ENCODE measurements around the gene PXMP2.

PXMP2 gene

GRCh38 chr12:132669166-132669879 is 18.1 kb upstream of the PXMP2 start:
- peaks cover 59% of the 10 kb centered on the region for H3K4me1 ChIP-seq
- H3K9me3 ChIP-seq = no peaks in the 10 kb centered on the region

GRCh38 chr12:132672116-132672515 is 15.3 kb upstream of the PXMP2 start:
- Histone ChIP-seq H3K27ac (peak overlapping the region; percentile 64), H3K4me1 (peaks cover 37% of the 10 kb centered on the region), H3K4me2 (peak overlapping the region; percentile 45; the same call in 1 of the 2 replicates), H3K9me3 (no peaks in the 10 kb centered on the region), H3K36me3 (peaks cover 99% of the 10 kb centered on the region), H3K4me3 (no peak overlapping the region), H3K27me3 (no peaks in the 10 kb centered on the region), H4K20me1 (peaks cover 15% of the 10 kb centered on the region; the same call in 1 of the 2 replicates), H3K9ac (peak overlapping the region; percentile 51; the same call in 1 of the 2 replicates)
- TF ChIP-seq Cebpa-rat (IDR thresholded peaks at IDR 0.05) = no peak

More at GRCh38 chr12:132669166-132669879, 18.1 kb upstream of the PXMP2 start:
- Histone ChIP-seq H3K36me3 (peaks cover 99% of the 10 kb centered on the region), H3K4me3 (no peak overlapping the region), H3K4me2 (no peak overlapping the region), H3K27me3 (no peaks in the 10 kb centered on the region), H3K27ac (no peak overlapping the region), H3K9ac (no peak overlapping the region), H4K20me1 (no peaks in the 10 kb centered on the region)
- no peak for TF ChIP-seq Cebpa-rat (IDR thresholded peaks at IDR 0.05)

GRCh38 chr12:132672678-132673077 is 14.7 kb upstream of the PXMP2 start:
- no peak for TF ChIP-seq Cebpa-rat (IDR thresholded peaks at IDR 0.05)
- H3K4me2 ChIP-seq = peak overlapping the region; percentile 45
- peaks cover 37% of the 10 kb centered on the region for H3K4me1 ChIP-seq
- H3K27ac ChIP-seq = peak overlapping the region; percentile 64
- H3K4me3 ChIP-seq = no peak overlapping the region
- no peaks in the 10 kb centered on the region for H3K9me3 ChIP-seq
- H3K27me3 ChIP-seq = no peaks in the 10 kb centered on the region
- H3K36me3 ChIP-seq = peaks cover 99% of the 10 kb centered on the region
- H3K9ac ChIP-seq = peak overlapping the region; percentile 51
- H4K20me1 ChIP-seq = peaks cover 15% of the 10 kb centered on the region; the same call in 1 of the 2 replicates

DNA sequence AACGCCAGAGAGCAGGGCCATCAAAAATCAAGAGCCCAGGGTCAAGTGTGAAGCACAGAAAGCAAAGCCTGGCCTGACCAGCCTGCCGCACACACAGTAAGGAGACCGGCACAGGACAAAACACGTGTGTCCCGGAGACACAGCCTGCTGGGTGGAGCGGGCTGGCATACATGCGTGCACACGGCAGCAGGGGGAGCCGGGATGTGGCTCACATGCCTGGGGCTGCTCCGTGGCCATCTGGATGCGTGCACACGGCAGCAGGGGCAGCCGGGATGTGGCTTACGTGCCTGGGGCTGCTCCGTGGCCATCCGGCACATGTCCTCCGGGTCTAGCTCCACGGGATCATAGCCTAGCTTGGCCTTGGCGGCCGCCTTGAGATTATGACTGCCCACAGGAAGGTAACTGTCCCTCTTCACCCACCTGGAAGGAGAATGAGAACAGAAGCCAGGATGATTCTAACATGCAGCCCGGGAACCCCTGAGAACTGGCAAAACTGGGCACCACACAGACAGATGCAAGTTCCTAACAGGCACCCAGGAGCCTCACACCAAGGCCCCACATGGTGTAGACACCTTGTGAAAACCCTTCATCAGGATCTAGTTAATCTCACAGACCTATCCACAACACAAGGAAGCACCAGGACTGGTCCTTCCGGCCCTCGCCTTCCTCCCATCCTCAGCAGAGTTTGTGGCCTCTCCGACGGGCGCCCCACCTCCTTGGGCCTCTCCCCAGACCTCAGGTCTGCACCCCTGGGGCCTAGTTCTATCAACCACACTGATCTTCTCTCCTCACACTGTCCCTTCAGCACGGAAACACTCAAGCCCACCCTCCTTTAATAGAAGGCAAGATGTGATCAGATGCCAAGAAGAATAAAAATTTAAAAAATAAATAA is 13.9 kb upstream of the PXMP2 start:
- Histone ChIP-seq H3K9me3 (no peaks in the 10 kb centered on the region), H3K9ac (peak overlapping the region; percentile 51), H3K27ac (peak overlapping the region; percentile 64; the same call in 1 of the 2 replicates), H3K4me1 (peaks cover 28% of the 10 kb centered on the region), H3K36me3 (peaks cover 99% of the 10 kb centered on the region), H3K27me3 (no peaks in the 10 kb centered on the region), H3K4me3 (no peak overlapping the region), H4K20me1 (peaks cover 22% of the 10 kb centered on the region), H3K4me2 (peak overlapping the region; percentile 45)
- TF ChIP-seq Cebpa-rat (IDR thresholded peaks at IDR 0.05) = no peak

DNA sequence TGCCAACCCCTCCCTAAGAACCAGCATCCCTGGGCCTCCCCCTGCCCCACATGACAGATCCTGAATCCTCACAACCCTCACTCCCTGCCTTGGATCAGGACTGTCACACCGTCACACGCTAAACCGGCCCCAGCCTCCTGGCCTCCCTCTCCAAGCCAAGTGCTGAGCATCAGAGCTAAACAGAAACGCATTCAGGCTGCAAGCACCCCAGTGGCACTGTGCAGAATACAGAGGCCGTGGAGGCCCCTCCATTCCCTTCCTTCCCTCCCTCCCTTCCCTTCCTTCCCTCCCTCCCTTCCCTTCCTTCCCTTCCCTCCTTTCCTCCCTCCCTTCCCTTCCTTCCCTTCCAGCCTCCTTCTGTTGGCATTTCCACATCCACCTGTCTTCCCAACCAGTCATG is 12.8 kb upstream of the PXMP2 start:
- H4K20me1 ChIP-seq = peaks cover 33% of the 10 kb centered on the region

DNA sequence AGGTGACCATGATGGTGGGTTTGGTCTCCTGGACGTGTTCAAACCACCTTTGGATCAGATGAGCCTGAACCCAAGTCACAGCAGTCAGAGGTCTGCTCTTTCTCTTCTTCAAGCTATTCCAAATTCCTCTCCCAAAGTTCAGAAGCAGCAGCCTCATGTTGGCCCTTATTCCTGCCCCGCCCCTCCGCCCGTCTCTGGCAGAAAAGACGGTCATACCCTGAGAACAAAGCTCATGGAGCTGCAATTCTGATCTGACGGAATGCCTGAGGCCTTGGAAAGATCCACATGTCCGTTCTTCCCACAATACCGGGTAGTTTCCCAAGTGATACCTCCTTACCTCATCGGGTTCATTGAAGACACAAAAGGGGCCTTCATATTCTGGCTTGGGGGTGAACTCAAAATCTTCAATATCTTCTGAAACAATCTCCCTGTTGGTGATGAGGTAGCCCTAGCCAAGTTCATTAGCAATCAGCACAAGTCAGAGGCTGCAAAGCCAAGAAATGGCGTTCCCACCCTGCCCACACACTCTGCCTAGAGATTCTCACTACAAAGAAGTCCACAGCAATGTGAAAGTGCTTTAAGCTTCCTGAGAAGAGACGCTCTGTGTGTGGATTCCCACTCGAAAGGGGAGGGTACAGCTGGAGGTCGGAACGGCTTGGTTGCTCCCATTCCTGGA is 11.5 kb upstream of the PXMP2 start:
- peaks cover 99% of the 10 kb centered on the region for H3K36me3 ChIP-seq
- peaks cover 23% of the 10 kb centered on the region for H3K4me1 ChIP-seq
- H3K9ac ChIP-seq = no peak overlapping the region
- no peak overlapping the region for H3K4me3 ChIP-seq
- H4K20me1 ChIP-seq = peaks cover 46% of the 10 kb centered on the region
- 0 out of 2 replicates have a peak overlapping the region, but pooled peaks have one; percentile 9 for H3K27ac ChIP-seq
- no peaks in the 10 kb centered on the region for H3K27me3 ChIP-seq
- no peaks in the 10 kb centered on the region for H3K9me3 ChIP-seq
- H3K4me2 ChIP-seq = no peak overlapping the region
- no peak for TF ChIP-seq Cebpa-rat (IDR thresholded peaks at IDR 0.05)

More for the DNA sequence above, 12.8 kb upstream of the PXMP2 start:
- no peak for TF ChIP-seq Cebpa-rat (IDR thresholded peaks at IDR 0.05)
- peak overlapping the region; percentile 64; the same call in 1 of the 2 replicates for H3K27ac ChIP-seq
- H3K4me1 ChIP-seq = peaks cover 23% of the 10 kb centered on the region
- no peak overlapping the region for H3K4me2 ChIP-seq
- peaks cover 99% of the 10 kb centered on the region for H3K36me3 ChIP-seq
- no peak overlapping the region for H3K4me3 ChIP-seq
- H3K9ac ChIP-seq = no peak overlapping the region
- H3K27me3 ChIP-seq = no peaks in the 10 kb centered on the region
- H3K9me3 ChIP-seq = no peaks in the 10 kb centered on the region

DNA sequence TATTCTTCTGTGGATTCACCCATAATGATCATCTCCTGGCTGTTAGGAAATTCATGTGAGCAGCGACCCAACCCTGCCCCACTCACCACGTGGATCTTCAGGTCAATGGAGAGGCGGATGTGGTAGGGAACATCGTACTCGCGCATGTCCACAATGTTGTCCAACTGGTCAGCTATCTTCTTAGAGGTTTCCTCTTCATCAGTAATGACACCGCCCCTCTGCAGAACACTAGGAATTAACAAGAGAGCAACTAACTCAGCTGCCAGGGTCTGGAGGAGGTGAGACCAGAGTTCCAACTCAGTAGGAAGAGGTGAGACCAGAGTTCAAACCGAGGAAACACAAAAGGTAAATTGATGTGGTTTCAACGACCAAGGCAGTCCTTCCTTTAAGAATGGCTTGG is 9.9 kb upstream of the PXMP2 start:
- Histone ChIP-seq H3K9ac (no peak overlapping the region), H3K27ac (no peak overlapping the region), H3K27me3 (no peaks in the 10 kb centered on the region), H3K4me1 (peaks cover 19% of the 10 kb centered on the region), H4K20me1 (peaks cover 60% of the 10 kb centered on the region), H3K36me3 (peaks cover 98% of the 10 kb centered on the region), H3K4me3 (no peak overlapping the region), H3K9me3 (no peaks in the 10 kb centered on the region), H3K4me2 (no peak overlapping the region)
- no peak for TF ChIP-seq Cebpa-rat (IDR thresholded peaks at IDR 0.05)

- H3K4me2 ChIP-seq = peak overlapping the region; percentile 92
- no peak for TF ChIP-seq Cebpa-rat (IDR thresholded peaks at IDR 0.05)
- H4K20me1 ChIP-seq = peaks cover 55% of the 10 kb centered on the region
- peak overlapping the region; percentile 99 for H3K4me3 ChIP-seq
- H3K27me3 ChIP-seq = no peaks in the 10 kb centered on the region
- peaks cover 42% of the 10 kb centered on the region for H3K4me1 ChIP-seq
- peak overlapping the region; percentile 99 for H3K9ac ChIP-seq
- peak overlapping the region; percentile 97 for H3K27ac ChIP-seq
- no peaks in the 10 kb centered on the region for H3K9me3 ChIP-seq
- peaks cover 39% of the 10 kb centered on the region for H3K36me3 ChIP-seq
Observed at GRCh38 chr12:132685400-132685799, 2.0 kb upstream of the PXMP2 start.

DNA sequence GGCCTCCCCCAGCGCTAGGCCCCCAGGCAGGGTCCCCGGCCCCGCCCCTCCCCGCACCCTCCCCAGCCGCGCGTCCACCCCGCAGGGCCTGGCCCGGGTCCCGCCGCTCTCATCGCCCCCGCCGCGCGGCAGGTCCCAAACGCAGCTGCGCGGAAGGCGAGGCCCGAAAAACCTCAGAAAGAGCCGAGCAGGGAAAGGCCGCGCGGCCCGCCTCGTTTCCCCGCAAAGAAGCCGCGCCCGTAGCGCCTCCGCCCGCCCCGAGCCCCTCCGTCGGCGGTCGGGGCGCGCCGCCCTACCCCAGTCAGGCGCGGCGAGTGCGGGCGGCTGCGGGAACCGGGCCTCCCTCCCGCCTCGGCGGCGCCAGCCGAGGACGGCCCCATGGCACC is 569 bp upstream of the PXMP2 start:
- TF ChIP-seq Cebpa-rat (IDR thresholded peaks at IDR 0.05) = no peak
- Histone ChIP-seq H3K4me3 (peak overlapping the region; percentile 99), H3K4me2 (peak overlapping the region; percentile 92), H4K20me1 (peaks cover 41% of the 10 kb centered on the region), H3K27ac (peak overlapping the region; percentile 97), H3K9me3 (no peaks in the 10 kb centered on the region; the same call in 1 of the 2 replicates), H3K36me3 (peaks cover 39% of the 10 kb centered on the region), H3K4me1 (peaks cover 42% of the 10 kb centered on the region), H3K9ac (peak overlapping the region; percentile 99), H3K27me3 (no peaks in the 10 kb centered on the region)
